Activated gamma-delta T cell treated with Interleukin-2 at 50 U/mL for 16 hours (primary cell): ENCODE data around the gene ZBTB16.

Experiments used
- DNase-seq: peaks from one replicate; pipeline ENCODE4 v3.0.0-alpha.2; 2020

The ZBTB16 gene

GRCh38 chr11:114065094-114065493, 5.6 kb downstream of the ZBTB16 start:
- DNase-seq = no peak

- peak; percentile 65 for DNase-seq
Measured at GRCh38 chr11:114066046-114066648, 6.6 kb downstream of the ZBTB16 start.

GRCh38 chr11:114068327-114068726, 8.8 kb downstream of the ZBTB16 start:
- no peak for DNase-seq

GRCh38 chr11:114070464-114071139, 11.1 kb downstream of the ZBTB16 start:
- no peak for DNase-seq

- no peak for DNase-seq
Measured at GRCh38 chr11:114073007-114073827, 13.7 kb downstream of the ZBTB16 start.

GRCh38 chr11:114073828-114074381, 14.4 kb downstream of the ZBTB16 start:
- peak; percentile 61 for DNase-seq

GRCh38 chr11:114074546-114075343, 15.2 kb downstream of the ZBTB16 start:
- no peak for DNase-seq

- DNase-seq = no peak
Measured at GRCh38 chr11:114075344-114075610, 15.8 kb downstream of the ZBTB16 start.

- peak; percentile 61 for DNase-seq
Measured at GRCh38 chr11:114075891-114076441, 16.5 kb downstream of the ZBTB16 start.

GRCh38 chr11:114076921-114077331, 17.4 kb downstream of the ZBTB16 start:
- DNase-seq = no peak

GRCh38 chr11:114077482-114078305, 18.2 kb downstream of the ZBTB16 start:
- DNase-seq = peak; percentile 60

- no peak for DNase-seq
Measured at GRCh38 chr11:114078423-114078822, 18.9 kb downstream of the ZBTB16 start.

GRCh38 chr11:114079511-114080065, 20.1 kb downstream of the ZBTB16 start:
- DNase-seq = no peak

GRCh38 chr11:114080219-114080618, 20.7 kb downstream of the ZBTB16 start:
- DNase-seq = peak; percentile 50

GRCh38 chr11:114080769-114081168, 21.3 kb downstream of the ZBTB16 start:
- DNase-seq = no peak

GRCh38 chr11:114081641-114082414, 22.3 kb downstream of the ZBTB16 start:
- DNase-seq = no peak

GRCh38 chr11:114082415-114082748, 22.9 kb downstream of the ZBTB16 start:
- DNase-seq = no peak

GRCh38 chr11:114082767-114083181, 23.3 kb downstream of the ZBTB16 start:
- no peak for DNase-seq

- DNase-seq = no peak
Measured at GRCh38 chr11:114083391-114084252, 24.1 kb downstream of the ZBTB16 start.

GRCh38 chr11:114084414-114084813, 24.9 kb downstream of the ZBTB16 start:
- DNase-seq = no peak
